Measurements from ENCODE around the gene COL20A1. TPM values are rescaled to one million over a fixed set of nuclear protein-coding genes. Genes with fewer than 3 reads are reported as not detected.
A peak's percentile ranks its signal among the peaks of the same experiment; 100 is the strongest.

Gene COL20A1
- total RNA-seq, 1 donor from 2014 or later = not detected

DNA sequence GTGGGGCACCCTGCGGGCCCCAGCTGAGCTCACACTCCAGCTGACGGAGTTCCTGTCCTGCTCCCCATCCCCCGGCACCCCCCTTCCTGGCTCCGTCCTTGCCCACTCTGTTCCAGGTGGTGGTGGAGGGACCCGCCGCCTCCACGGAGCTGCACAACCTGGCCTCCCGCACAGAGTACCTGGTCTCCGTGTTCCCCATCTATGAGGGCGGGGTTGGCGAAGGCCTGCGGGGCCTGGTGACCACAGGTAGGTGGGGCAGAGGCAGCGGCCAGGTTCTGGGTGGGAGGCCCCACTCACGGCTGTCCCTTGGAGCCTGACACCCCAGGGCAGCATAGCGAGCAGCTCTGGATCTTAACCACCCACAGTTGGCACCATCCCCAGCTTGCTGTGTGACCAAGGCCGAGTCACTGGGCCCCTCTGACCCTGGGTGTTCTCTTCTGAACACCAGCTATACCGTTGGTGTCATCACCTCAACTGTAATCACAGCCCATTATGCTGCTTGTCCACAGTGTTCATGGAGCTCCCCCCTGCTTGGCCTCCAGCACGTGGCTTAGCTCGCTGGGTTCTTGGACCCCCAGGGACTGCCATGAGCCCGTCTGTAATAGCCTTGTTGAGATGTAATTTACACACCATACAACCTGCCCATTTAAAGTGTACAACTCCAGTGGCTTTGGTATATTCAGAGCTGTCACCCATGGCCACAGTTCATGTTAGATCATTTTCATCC, 17.4 kb downstream of the COL20A1 start:
- H3K9me3 ChIP-seq (replicated peaks) = no peaks in the 10 kb centered on the region
- peak; percentile 13 for DNase-seq
- H3K36me3 ChIP-seq = no peaks in the 10 kb centered on the region
- TF ChIP-seq, protein P1, sequence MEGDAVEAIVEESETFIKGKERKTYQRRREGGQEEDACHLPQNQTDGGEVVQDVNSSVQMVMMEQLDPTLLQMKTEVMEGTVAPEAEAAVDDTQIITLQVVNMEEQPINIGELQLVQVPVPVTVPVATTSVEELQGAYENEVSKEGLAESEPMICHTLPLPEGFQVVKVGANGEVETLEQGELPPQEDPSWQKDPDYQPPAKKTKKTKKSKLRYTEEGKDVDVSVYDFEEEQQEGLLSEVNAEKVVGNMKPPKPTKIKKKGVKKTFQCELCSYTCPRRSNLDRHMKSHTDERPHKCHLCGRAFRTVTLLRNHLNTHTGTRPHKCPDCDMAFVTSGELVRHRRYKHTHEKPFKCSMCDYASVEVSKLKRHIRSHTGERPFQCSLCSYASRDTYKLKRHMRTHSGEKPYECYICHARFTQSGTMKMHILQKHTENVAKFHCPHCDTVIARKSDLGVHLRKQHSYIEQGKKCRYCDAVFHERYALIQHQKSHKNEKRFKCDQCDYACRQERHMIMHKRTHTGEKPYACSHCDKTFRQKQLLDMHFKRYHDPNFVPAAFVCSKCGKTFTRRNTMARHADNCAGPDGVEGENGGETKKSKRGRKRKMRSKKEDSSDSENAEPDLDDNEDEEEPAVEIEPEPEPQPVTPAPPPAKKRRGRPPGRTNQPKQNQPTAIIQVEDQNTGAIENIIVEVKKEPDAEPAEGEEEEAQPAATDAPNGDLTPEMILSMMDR (IDR thresholded peaks at IDR 0.05; ENCODE audit: borderline replicate concordance) = no peak
- intact Hi-C loops (cut with micrococcal nuclease) = no loop called here
- H3K4me3 ChIP-seq = no peak overlapping the region
- peaks cover 14% of the 10 kb centered on the region for H3K4me1 ChIP-seq
- peaks cover 62% of the 10 kb centered on the region for H3K27me3 ChIP-seq (ENCODE audit: low read depth)
- H3K27ac ChIP-seq (replicated peaks) = no peak overlapping the region

DNA sequence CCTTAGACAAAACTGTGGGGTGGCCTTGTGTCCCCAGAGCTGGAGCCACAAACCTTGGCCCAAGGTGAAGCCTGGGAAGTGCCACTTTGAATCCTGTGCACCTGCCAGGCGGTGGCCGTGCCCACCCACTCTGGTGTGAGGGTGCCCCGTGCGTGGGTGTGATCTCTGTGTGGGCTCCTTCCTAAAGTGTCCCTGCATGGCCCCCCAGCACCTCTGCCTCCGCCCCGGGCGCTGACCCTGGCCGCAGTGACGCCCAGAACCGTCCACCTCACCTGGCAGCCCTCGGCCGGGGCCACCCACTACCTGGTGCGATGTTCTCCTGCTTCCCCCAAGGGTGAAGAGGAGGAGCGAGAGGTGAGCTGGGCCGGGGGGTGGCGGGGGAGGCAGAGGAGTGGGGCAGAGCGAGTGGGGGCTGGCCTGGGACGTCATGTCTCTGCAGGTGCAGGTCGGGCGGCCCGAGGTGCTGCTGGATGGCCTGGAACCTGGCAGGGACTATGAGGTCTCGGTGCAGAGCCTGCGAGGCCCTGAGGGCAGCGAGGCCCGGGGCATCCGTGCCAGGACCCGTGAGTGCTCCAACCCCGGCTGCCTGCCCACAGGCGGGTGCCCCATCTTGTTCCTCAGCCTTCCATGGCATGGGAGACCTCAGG, 18.3 kb downstream of the COL20A1 start:
- H3K4me1 ChIP-seq = peaks cover 14% of the 10 kb centered on the region
- TF ChIP-seq, protein P1 (IDR thresholded peaks at IDR 0.05; ENCODE audit: borderline replicate concordance) = no peak
- H3K4me3 ChIP-seq = no peak overlapping the region
- DNase-seq = peak; percentile 11
- no peaks in the 10 kb centered on the region for H3K9me3 ChIP-seq (replicated peaks)
- no peaks in the 10 kb centered on the region for H3K36me3 ChIP-seq
- H3K27me3 ChIP-seq (ENCODE audit: low read depth) = peaks cover 53% of the 10 kb centered on the region
- intact Hi-C loops (cut with micrococcal nuclease) = no loop called here
- H3K27ac ChIP-seq (replicated peaks) = no peak overlapping the region

DNA sequence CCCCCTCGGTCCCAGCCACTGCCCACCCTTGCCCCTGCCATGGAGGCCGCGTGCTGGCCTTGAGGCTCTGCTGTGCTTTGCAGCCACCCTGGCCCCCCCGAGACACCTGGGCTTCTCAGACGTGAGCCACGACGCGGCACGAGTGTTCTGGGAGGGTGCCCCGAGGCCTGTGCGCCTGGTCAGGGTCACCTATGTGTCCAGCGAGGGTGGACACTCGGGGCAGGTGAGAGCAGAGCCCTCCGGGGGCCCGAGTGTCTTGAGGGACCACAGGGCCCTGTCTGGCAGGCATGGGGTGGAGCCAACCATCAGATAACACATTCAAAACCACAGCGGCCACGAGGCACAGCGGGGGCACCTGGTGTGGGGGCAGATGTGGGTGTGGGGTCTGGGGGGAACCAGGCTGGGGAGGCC, 18.9 kb downstream of the COL20A1 start:
- Histone ChIP-seq H3K36me3 (no peaks in the 10 kb centered on the region), H3K9me3 (replicated peaks) (no peaks in the 10 kb centered on the region), H3K27me3 (ENCODE audit: low read depth) (peaks cover 48% of the 10 kb centered on the region), H3K27ac (replicated peaks) (no peak overlapping the region), H3K4me1 (peaks cover 14% of the 10 kb centered on the region), H3K4me3 (no peak overlapping the region)
- intact Hi-C loops (cut with micrococcal nuclease) = no loop called here
- peak; percentile 10 for DNase-seq
- TF ChIP-seq, protein P1 (IDR thresholded peaks at IDR 0.05; ENCODE audit: borderline replicate concordance) = no peak

DNA sequence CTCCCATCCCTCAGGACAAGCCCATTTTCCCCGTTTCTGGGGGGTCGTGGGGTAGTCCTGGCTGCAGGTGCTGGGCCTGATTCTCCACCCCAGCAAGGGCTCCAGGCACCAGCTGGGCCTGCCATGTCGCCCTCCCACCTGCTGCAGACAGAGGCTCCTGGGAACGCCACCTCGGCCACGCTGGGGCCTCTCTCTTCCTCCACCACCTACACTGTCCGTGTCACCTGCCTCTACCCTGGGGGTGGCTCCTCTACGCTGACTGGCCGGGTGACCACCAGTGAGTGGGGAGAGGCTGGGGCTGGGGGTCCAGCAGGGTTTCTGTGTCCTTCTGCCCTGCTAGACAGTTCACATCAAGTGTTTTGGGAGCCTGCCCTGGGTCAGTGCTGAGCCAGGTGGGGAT, 19.3 kb downstream of the COL20A1 start:
- H3K27me3 ChIP-seq (ENCODE audit: low read depth) = peaks cover 43% of the 10 kb centered on the region
- intact Hi-C loops (cut with micrococcal nuclease) = no loop called here

DNA sequence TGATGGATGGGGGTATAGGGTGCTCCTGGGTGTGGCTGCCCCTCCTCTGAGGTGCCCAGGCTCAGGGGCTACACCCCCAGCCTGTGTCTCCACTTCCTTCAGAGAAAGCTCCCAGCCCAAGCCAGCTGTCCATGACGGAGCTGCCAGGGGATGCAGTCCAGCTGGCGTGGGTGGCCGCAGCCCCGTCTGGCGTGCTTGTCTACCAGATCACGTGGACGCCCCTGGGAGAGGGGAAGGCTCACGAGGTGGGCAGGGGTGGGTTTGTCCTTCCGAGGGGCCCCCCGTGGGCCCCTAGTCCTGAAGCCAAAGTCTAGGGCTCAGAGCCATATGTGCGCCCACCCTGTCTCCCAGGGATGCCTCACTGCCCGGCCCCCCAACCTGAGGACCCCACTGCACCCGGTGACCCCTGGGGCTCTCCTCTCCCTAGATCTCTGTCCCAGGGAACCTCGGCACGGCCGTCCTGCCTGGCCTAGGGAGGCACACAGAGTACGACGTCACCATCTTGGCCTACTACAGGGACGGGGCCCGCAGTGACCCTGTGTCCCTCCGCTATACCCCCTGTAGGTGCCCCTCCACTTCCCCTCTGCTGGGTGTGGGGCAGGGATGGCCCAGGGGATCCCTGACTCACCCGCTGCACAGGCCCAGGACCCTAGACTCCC, 19.8 kb downstream of the COL20A1 start:
- Histone ChIP-seq H3K4me1 (peaks cover 14% of the 10 kb centered on the region), H3K27ac (replicated peaks) (no peak overlapping the region), H3K4me3 (no peak overlapping the region), H3K36me3 (no peaks in the 10 kb centered on the region), H3K9me3 (replicated peaks) (no peaks in the 10 kb centered on the region), H3K27me3 (ENCODE audit: low read depth) (peaks cover 38% of the 10 kb centered on the region)
- intact Hi-C loops (cut with micrococcal nuclease) = no loop called here
- TF ChIP-seq, protein P1 (IDR thresholded peaks at IDR 0.05; ENCODE audit: borderline replicate concordance) = no peak
- DNase-seq = peak; percentile 65

More for the DNA sequence above, 19.3 kb downstream of the COL20A1 start:
- Histone ChIP-seq H3K4me3 (no peak overlapping the region), H3K4me1 (peaks cover 14% of the 10 kb centered on the region), H3K36me3 (no peaks in the 10 kb centered on the region), H3K9me3 (replicated peaks) (no peaks in the 10 kb centered on the region), H3K27ac (replicated peaks) (no peak overlapping the region)
- TF ChIP-seq, protein P1 (IDR thresholded peaks at IDR 0.05; ENCODE audit: borderline replicate concordance) = no peak
- peak; percentile 8 for DNase-seq
